Body of pancreas (tissue), 4 donors: ENCODE measurements around the gene DYNLL1. TPM values are rescaled to one million over a fixed set of nuclear protein-coding genes. Genes with fewer than 3 reads are reported as not detected.
"Not testable (repeated sequence)": the region's sequence is repeated elsewhere in the genome, so short reads cannot be mapped to it uniquely, and the experiment has no call there.

Source experiments
- ATAC-seq: fragments of 150-250 bp; one replicate; pipeline ENCODE4 v1.9.1; 2016
- DNase-seq, 4 donors: peaks; one replicate each; pipeline ENCODE4 v3.0.0-alpha.2; 2019
- H3K27ac ChIP-seq, 4 donors: fragments of 200-600 bp; sonication (generic); 1 replicate in 3 of 4; 2 replicates in 1 of 4; pipeline versions ENCODE4 v1.5.1 to v1.6.1; 2016 to 2019; ENCODE audit warnings: mild to moderate bottlenecking in 1 of 4, mixed read lengths in 1 of 4, moderate library complexity in 1 of 4
- H3K27me3 ChIP-seq, 2 donors: fragments of 200-600 bp; sonication (generic); one replicate each; pipeline ENCODE4 v1.6.0; 2016; ENCODE audit warnings: mild to moderate bottlenecking in 1 of 2
- H3K36me3 ChIP-seq, 2 donors: fragments of 200-600 bp; sonication (generic); replicated peaks in 1 of 2; 2 replicates each; pipeline ENCODE4 v1.5.1; 2016; ENCODE audit warnings: low read depth in 2 of 2; ENCODE audit not compliant: insufficient read depth in 1 of 2
- H3K4me1 ChIP-seq: fragments of 200-600 bp; sonication (generic); one replicate; pipeline ENCODE4 v1.6.0; 2016
- H3K4me3 ChIP-seq, 2 donors: fragments of 200-600 bp; sonication (generic); 1 replicate in 1 of 2; 2 replicates in 1 of 2; pipeline ENCODE4 v1.5.1; 2016 to 2019
- H3K9me3 ChIP-seq, 3 donors: fragments of 200-600 bp; sonication (generic); 1 replicate in 2 of 3; 2 replicates in 1 of 3; pipeline ENCODE4 v1.5.1; 2016
- POLR2A ChIP-seq, 3 donors: fragments of 450-650 bp; IDR thresholded peaks; one replicate each; pipeline ENCODE4 v1.6.1; 2016; ENCODE audit warnings: antibody characterized with exemption in 3 of 3, mild to moderate bottlenecking in 2 of 3
- WGBS, 2 donors: methylation state at CpG; one replicate each; pipeline ENCODE4 v1.1.5; 2017; 5-methylcytosine and 5-hydroxymethylcytosine counted together
- intact Hi-C: fragments of 100-400 bp; cut with DNase I; formaldehyde crosslinking; loops from one replicate; pipeline ENCODE4 v1.15.1; 2023
- total RNA-seq, 2 donors: library from RNA; depleted of rRNA; stranded (reverse); fragments of >200 nt; gene quantifications; one replicate each; pipeline ENCODE4 v1.1.0, GENCODE V29; 2016
- TF ChIP-seq, protein P1 (sequence below), 7 experiments: fragments of 450-650 bp in 4 of 7; fragments of 200-600 bp in 3 of 7; sonication (generic) in 3 of 7; IDR thresholded peaks; one replicate each; pipeline ENCODE4 v1.5.1; 2016 to 2019; ENCODE audit warnings: antibody characterized with exemption in 7 of 7

DYNLL1 gene
- total RNA-seq, 2 donors from 2014 or later: 48.5 to 143 TPM

DNA sequence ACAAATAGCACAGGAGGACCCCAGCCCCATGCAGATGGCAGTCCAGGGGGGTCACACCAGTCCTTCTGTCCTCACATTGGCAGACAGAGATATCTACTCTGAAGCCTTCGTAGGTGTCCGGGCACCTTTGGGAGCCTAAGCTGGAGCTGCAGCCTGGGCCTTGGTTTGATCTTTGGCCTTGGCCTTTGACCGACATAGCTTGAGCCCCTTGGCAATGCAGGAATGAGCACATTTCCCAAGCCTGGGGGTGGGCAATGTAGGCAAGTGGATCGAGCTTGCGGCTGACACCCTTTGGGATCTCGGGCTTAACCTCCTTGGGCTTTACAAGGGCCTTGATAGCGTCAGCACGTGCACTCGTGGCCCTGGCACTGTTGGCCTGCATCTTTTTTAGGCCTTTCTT lies 26.7 kb downstream of the DYNLL1 start:
- DNase-seq (no peak), ATAC-seq (no peak)
- Histone ChIP-seq H3K4me3 (no peak overlapping the region), H3K9me3 (no peaks in the 10 kb centered on the region), H3K27me3 (no peaks in the 10 kb centered on the region), H3K36me3 (peaks cover 0 to 2% of the 10 kb centered on the region in 2 donors), H3K27ac (no peak overlapping the region), H3K4me1 (no peaks in the 10 kb centered on the region)
- no peak for TF ChIP-seq POLR2A (IDR thresholded peaks at IDR 0.05)
- TF ChIP-seq, protein P1, sequence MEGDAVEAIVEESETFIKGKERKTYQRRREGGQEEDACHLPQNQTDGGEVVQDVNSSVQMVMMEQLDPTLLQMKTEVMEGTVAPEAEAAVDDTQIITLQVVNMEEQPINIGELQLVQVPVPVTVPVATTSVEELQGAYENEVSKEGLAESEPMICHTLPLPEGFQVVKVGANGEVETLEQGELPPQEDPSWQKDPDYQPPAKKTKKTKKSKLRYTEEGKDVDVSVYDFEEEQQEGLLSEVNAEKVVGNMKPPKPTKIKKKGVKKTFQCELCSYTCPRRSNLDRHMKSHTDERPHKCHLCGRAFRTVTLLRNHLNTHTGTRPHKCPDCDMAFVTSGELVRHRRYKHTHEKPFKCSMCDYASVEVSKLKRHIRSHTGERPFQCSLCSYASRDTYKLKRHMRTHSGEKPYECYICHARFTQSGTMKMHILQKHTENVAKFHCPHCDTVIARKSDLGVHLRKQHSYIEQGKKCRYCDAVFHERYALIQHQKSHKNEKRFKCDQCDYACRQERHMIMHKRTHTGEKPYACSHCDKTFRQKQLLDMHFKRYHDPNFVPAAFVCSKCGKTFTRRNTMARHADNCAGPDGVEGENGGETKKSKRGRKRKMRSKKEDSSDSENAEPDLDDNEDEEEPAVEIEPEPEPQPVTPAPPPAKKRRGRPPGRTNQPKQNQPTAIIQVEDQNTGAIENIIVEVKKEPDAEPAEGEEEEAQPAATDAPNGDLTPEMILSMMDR (IDR thresholded peaks at IDR 0.05): no peak
- WGBS, 2 donors: 78 to 83% methylated on average over 6 to 9 of the region's 9 CpGs
- intact Hi-C loops: no loop called here

DNA sequence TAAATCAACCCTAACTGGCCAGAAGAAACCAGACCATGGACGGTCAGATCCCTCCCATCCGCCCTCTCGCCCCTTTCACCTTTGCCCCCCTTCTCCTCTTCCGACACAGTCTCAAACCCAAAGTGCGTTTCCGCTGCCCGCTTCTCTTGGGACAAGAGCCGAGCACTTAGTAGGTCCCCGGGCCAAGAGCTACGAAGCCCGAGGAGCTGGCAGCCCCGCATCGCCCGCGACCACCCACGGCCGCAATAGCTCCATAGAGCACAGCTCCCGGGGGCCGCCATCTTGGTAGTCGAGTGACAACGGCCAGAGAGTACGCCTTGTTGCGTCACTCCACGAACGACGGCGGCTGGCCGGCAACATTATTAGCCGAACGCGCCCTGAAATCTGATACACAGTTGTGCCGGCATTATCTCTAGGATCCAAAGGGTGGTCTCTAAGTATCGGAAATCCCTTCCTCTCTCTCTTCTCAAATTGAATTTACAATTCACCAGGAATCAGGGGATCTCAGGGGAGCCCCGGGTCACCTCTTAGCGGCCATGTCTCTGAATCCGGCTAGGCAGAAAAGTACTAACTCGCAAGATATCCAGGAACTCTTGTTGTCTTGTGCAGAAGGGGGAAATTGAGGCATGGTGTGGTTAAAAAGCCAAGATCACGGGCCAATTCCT lies 33.1 kb downstream of the DYNLL1 start, which contains the start of gene COQ5:
COQ5 (minus strand) TSS at position 298 of the 665 bp plus-strand sequence; CDS start at position 281, 17 bp downstream.
- Histone ChIP-seq H3K27ac (peak within 1 kb of the TSS; percentile 75 to 94 (median 92)), H3K36me3 (no peaks in the 10 kb centered on the region), H3K4me1 (peaks cover 8% of the 10 kb centered on the region), H3K9me3 (no peaks in the 10 kb centered on the region), H3K4me3 (peak within 1 kb of the TSS; percentile 54 to 87), H3K27me3 (no peaks in the 10 kb centered on the region)
- intact Hi-C loops: no loop called here
- TF ChIP-seq, protein P1 (IDR thresholded peaks at IDR 0.05): no peak
- TF ChIP-seq POLR2A (IDR thresholded peaks at IDR 0.05): peak; percentile 41 to 75 (median 73)
- DNase-seq: peak; percentile 89 to 94 (median 90)
- WGBS, 2 donors: 0% methylated on average over 17 to 38 of the region's 38 CpGs
- ATAC-seq: peak; percentile 92

DNA sequence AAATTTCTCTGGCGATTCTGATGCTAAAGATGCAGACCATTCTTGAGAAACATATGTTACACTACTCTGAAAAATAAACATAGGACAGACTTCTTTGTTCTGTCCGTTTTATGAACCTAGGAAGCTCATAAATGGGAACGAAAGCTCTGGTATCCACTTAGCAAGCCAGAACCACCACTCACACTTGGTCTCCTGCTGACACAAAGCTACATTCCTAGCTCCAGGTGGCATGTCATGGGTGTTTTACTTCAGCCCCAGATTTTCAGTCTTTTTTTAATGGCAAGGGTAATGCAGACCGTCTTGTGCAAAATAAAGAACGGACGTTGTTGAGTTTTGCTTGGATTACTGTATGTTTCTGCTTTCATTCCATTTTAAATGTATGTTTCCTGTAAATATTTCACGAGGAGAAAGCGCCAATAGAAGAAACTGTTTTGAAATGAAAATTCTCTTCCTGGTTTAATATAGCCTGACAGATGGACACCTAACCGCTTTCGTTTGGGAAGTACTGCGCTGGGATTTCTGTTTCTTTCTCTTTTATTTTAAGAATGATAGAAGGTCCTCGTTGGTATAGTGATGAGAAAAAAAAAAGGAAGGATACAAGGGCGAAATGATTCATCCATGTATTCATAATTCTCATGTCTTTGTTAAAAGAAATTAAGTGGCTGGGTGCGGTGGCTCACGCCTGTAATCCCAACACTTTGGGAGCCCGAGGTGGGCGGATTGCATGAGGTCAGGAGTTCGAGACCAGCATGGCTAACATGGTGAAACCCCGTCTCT lies 33.9 kb downstream of the DYNLL1 start:
- peaks cover 8% of the 10 kb centered on the region for H3K4me1 ChIP-seq
- peak; percentile 40 to 55 (median 54) for DNase-seq
- ATAC-seq: peak; percentile 48
- no peak overlapping the region for H3K4me3 ChIP-seq
- H3K36me3 ChIP-seq: no peaks in the 10 kb centered on the region
- peak in 1 of 3 donors; percentile 45 for TF ChIP-seq POLR2A (IDR thresholded peaks at IDR 0.05)
- TF ChIP-seq, protein P1 (IDR thresholded peaks at IDR 0.05): peak in 2 of 7 experiments; percentile 18 to 22
- 22 to 37% methylated on average over 19 of the region's 19 CpGs for WGBS, 2 donors
- H3K27ac ChIP-seq: peak overlapping the region; percentile 75 to 94 (median 92)
- no peaks in the 10 kb centered on the region for H3K27me3 ChIP-seq
- no peaks in the 10 kb centered on the region for H3K9me3 ChIP-seq
- intact Hi-C loops: no loop called here

DNA sequence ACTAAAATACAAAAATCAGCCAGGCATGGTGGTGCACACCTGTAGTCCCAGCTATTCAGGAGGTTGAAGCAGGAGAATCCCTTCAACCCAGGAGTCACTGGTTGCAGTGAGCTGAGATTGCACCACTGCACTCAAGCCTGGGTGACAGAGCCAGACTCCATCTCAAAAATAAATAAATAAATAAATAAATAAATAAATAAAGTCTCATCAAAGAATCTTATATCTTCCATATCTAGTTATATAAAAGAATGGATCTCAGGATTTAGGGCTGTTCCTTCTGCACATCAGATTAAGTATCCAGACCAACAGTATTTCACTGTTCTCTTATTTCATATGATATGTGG lies 34.5 kb downstream of the DYNLL1 start:
- H3K36me3 ChIP-seq, DNase-seq, H3K4me3 ChIP-seq, H3K27me3 ChIP-seq, H3K9me3 ChIP-seq, ATAC-seq, H3K4me1 ChIP-seq, intact Hi-C loops: not testable (repeated sequence)
- H3K27ac ChIP-seq: peak overlapping the region in 3 of 4 donors; percentile 75 to 94 (median 94)

DNA sequence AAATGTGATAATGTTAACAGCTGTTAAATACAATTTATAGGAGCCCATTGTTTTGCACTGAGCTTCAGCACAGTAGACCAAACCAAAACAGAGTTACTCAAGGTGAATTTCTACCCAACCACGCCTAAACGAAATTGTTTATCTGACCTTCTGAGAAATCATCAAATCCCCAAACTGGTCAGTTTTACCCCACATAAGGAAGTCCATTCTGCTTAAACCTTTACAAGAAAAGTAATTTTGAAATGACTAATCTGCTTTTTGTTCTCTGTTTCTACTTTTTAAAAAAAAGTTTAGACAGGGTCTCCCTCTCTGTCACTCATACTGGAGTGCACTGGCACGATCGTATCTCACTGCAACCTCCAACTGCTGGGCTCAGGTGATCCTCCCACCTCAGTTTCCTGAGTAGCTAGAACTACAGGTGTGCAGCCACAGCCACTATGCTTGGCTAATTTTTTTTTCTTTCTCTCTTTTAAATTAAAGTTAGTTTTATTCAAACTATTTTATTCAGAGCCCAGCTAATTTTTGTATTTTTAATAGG lies 36.9 kb downstream of the DYNLL1 start:
- Histone ChIP-seq H3K4me3 (no peak overlapping the region), H3K4me1 (peaks cover 25% of the 10 kb centered on the region), H3K27me3 (no peaks in the 10 kb centered on the region), H3K36me3 (no peaks in the 10 kb centered on the region), H3K27ac (no peak overlapping the region), H3K9me3 (no peaks in the 10 kb centered on the region)
- ATAC-seq (no peak), DNase-seq (no peak)
- intact Hi-C loops: no loop called here
- TF ChIP-seq, protein P1 (IDR thresholded peaks at IDR 0.05): no peak
- no peak for TF ChIP-seq POLR2A (IDR thresholded peaks at IDR 0.05)
- 50 to 57% methylated on average over 4 of the region's 4 CpGs for WGBS, 2 donors
